Psoas muscle (tissue), 8 donors: ENCODE measurements around the gene UNC13A. TPM values are rescaled to one million over a fixed set of nuclear protein-coding genes. Genes with fewer than 3 reads are reported as not detected.

ENCODE experiments used
- ATAC-seq, 4 donors: fragments of 200-7000 bp; cut with Tn5 transposase; one replicate each; pipeline ENCODE4 v1.9.1; 2020; ENCODE audit warnings: moderate library complexity in 3 of 4, mild to moderate bottlenecking in 2 of 4
- DNase-seq, 2 donors: peaks; one replicate each; pipeline ENCODE4 v3.0.0-alpha.2; 2020
- H3K27ac ChIP-seq: fragments of 200-600 bp; one replicate; pipeline ENCODE4 v1.8.0; 2022
- H3K27me3 ChIP-seq, 3 donors: fragments of 200-600 bp in 1 of 3; one replicate each; pipeline versions ENCODE4 v1.6.1 to v1.8.0; 2013 to 2022; ENCODE audit warnings: low read length in 2 of 3, mild to moderate bottlenecking in 2 of 3, moderate library complexity in 1 of 3; ENCODE audit not compliant: insufficient read depth in 3 of 3
- H3K36me3 ChIP-seq, 2 donors: fragments of 200-600 bp in 1 of 2; one replicate each; pipeline versions ENCODE4 v1.6.1 to v1.8.0; 2013 to 2022; ENCODE audit warnings: low read depth in 1 of 2, mild to moderate bottlenecking in 1 of 2, moderate library complexity in 1 of 2; ENCODE audit not compliant: insufficient read depth in 1 of 2
- H3K4me1 ChIP-seq: fragments of 200-600 bp; one replicate; pipeline ENCODE4 v1.8.0; 2022
- H3K4me3 ChIP-seq: fragments of 200-600 bp; one replicate; pipeline ENCODE4 v1.8.0; 2022; ENCODE audit warnings: mild to moderate bottlenecking
- H3K9me3 ChIP-seq: fragments of 200-600 bp; one replicate; pipeline ENCODE4 v1.8.0; 2022
- CTCF ChIP-seq: fragments of 200-600 bp; IDR thresholded peaks from one replicate; pipeline ENCODE4 v1.8.0; 2022; ENCODE audit warnings: antibody characterized with exemption
- WGBS, 3 donors: extraction: QIAGEN DNeasy Blood & Tissue Kit; methylation state at CpG; one replicate each; pipeline versions ENCODE4 v1.1.6 to v1.1.7; 2013; 5-methylcytosine and 5-hydroxymethylcytosine counted together
- intact Hi-C, 2 donors: fragments of 100-400 bp; cut with DNase I; formaldehyde crosslinking; loops; one replicate each; pipeline versions ENCODE4 v1.11.0 to v1.14.2; 2022
- polyA plus RNA-seq, 3 donors: library from polyadenylated mRNA; stranded (reverse); fragments of 200-250 nt; gene quantifications; one replicate each; pipeline ENCODE4 v1.2.3, GENCODE V29; 2013
- total RNA-seq, 4 donors: library from RNA; stranded (reverse); fragmentation: NEBNext Ultra II Directional in 2 of 4; extraction: Animal tissue kit (Norgen Biotek cat#: 25700) in 2 of 4; gene quantifications; one replicate each; pipeline versions ENCODE4 v1.2.1 to v1.2.4, GENCODE V29; 2021 to 2023
- donor health status: healthy with polysubstance abuse.
- donor health status: DM: no; HTN: no; CAD: no; lungs with moderate emphysema.
- donor health status: Bipolar disorder and iron deficiency.
- donor health status: healthy.
- donor health status: DM: yes; HTN: yes; CAD: no.
- donor health status: DM: no; HTN: no; CAD: no.
- donor health status: DM: no; HTN: no; CAD: no.
- donor health status: DM: yes; HTN: yes; CAD: no.

The UNC13A gene
- total and polyA plus RNA-seq, 7 donors = 0.04 to 0.19 (median 0.05) TPM; not detected in 3

GRCh38 chr19:17676295-17676694 is 11.9 kb downstream of the UNC13A start:
- Histone ChIP-seq H3K27ac (no peak overlapping the region), H3K9me3 (no peaks in the 10 kb centered on the region), H3K4me3 (no peak overlapping the region), H3K36me3 (no peaks in the 10 kb centered on the region), H3K4me1 (peaks cover 5% of the 10 kb centered on the region), H3K27me3 (peaks cover 0 to 31% (median 8%) of the 10 kb centered on the region in 3 donors)
- no peak for ATAC-seq
- DNase-seq = no peak
- TF ChIP-seq CTCF = no peak
- WGBS, 3 donors = 31 to 46% (median 35%) methylated on average over 2 of the region's 2 CpGs
- intact Hi-C loops = no loop called here

GRCh38 chr19:17673937-17674799 is 14.0 kb downstream of the UNC13A start:
- DNase-seq = no peak

GRCh38 chr19:17671906-17672305 is 16.2 kb downstream of the UNC13A start:
- H3K27me3 ChIP-seq = peaks cover 0 to 9% (median 3%) of the 10 kb centered on the region in 3 donors
- no peak overlapping the region for H3K4me3 ChIP-seq
- no peaks in the 10 kb centered on the region for H3K36me3 ChIP-seq
- DNase-seq = no peak
- no peak overlapping the region for H3K27ac ChIP-seq
- intact Hi-C loops = no loop called here
- no peaks in the 10 kb centered on the region for H3K9me3 ChIP-seq
- no peaks in the 10 kb centered on the region for H3K4me1 ChIP-seq
- 66 to 78% (median 75%) methylated on average over 2 of the region's 2 CpGs for WGBS, 3 donors
- TF ChIP-seq CTCF = no peak
- ATAC-seq = no peak

More at GRCh38 chr19:17673937-17674799, 14.0 kb downstream of the UNC13A start:
- Histone ChIP-seq H3K4me1 (no peaks in the 10 kb centered on the region), H3K27ac (no peak overlapping the region), H3K27me3 (peaks cover 0 to 25% (median 3%) of the 10 kb centered on the region in 3 donors), H3K4me3 (no peak overlapping the region), H3K9me3 (no peaks in the 10 kb centered on the region), H3K36me3 (no peaks in the 10 kb centered on the region)
- ATAC-seq = no peak
- 46 to 51% (median 47%) methylated on average over 19 of the region's 19 CpGs for WGBS, 3 donors
- intact Hi-C loops = no loop called here
- no peak for TF ChIP-seq CTCF

GRCh38 chr19:17669419-17669818 is 18.7 kb downstream of the UNC13A start:
- WGBS, 3 donors = 75 to 81% (median 77%) methylated on average over 9 of the region's 9 CpGs
- no peak for ATAC-seq
- intact Hi-C loops = no loop called here

More at GRCh38 chr19:17669419-17669818, 18.7 kb downstream of the UNC13A start:
- Histone ChIP-seq H3K9me3 (no peaks in the 10 kb centered on the region), H3K27ac (no peak overlapping the region), H3K27me3 (peaks cover 0 to 9% (median 3%) of the 10 kb centered on the region in 3 donors), H3K36me3 (no peaks in the 10 kb centered on the region), H3K4me3 (no peak overlapping the region), H3K4me1 (no peaks in the 10 kb centered on the region)
- DNase-seq = no peak
- no peak for TF ChIP-seq CTCF
